Muscle of arm (tissue), 12 donors: ENCODE results near the gene CNGA1. TPM values are rescaled to one million over a fixed set of nuclear protein-coding genes. Genes with fewer than 3 reads are reported as not detected.
"Not testable (repeated sequence)": the region's sequence is repeated elsewhere in the genome, so short reads cannot be mapped to it uniquely, and the experiment has no call there.

Experiments
- DNase-seq: peaks from one replicate; pipeline ENCODE4 v3.0.0-alpha.2; 2013
- polyA plus RNA-seq, 12 donors: library from polyadenylated mRNA; unstranded; fragments of 120-200 nt; gene quantifications; one replicate each; pipeline ENCODE4 v1.2.1, GENCODE V29; 2013; ENCODE audit not compliant: insufficient read length in 12 of 12

CNGA1 gene
- polyA plus RNA-seq, 12 donors = 0.37 to 2.1 (median 0.94) TPM; not detected in 3

DNA sequence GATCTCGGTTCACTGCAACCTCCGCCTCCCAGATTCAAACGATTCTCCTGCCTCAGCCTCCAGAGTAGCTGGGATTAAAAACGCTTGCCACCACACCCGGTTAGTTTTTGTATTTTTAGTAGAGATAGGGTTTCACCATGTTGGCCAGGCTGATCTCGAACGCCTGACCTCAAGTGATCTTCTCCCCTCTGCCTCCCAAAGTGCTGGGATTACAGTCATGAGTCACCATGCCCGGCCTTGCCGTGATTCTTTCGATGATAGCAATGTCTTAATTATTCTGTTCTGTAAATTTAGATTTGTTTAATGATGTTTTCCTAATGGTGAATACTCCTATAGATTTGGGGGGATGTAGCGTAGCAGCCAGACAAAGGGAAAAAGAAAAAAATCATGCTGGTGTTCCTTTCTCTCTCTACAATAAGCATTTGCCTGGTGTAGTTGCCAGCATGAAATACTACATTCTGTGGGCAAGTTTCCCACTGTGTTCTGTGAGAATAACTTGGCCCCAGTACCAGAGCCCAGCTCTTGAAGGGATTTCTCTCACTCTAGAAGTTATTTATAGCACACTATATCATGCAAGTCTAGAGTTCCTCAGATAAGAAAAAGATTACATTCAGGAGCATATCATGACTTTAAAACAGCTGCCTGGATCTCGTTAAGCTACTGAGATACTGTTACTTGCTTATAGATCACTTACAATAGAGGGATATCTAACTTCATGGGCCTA lies 15.5 kb upstream of the CNGA1 start:
- DNase-seq = no peak

DNA sequence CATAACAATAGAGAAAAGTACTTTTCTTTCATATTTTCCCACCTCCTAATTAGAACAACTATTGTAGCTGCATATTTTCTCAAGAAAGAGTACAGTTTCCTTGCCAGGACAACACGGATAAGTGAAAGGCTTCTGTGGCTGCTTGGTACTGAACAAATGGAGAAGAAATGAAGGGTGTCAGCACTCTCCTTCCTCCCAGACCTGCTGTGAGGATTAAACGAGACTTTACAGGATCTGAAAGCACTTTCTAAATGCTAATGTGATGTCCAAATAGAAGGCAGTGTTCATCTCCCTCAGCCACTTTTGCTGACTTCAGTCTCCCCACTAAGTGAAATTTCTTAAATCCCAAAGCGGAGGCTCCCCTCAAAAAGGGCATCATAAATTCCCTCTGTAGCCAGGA lies 14.0 kb upstream of the CNGA1 start:
- no peak for DNase-seq

DNA sequence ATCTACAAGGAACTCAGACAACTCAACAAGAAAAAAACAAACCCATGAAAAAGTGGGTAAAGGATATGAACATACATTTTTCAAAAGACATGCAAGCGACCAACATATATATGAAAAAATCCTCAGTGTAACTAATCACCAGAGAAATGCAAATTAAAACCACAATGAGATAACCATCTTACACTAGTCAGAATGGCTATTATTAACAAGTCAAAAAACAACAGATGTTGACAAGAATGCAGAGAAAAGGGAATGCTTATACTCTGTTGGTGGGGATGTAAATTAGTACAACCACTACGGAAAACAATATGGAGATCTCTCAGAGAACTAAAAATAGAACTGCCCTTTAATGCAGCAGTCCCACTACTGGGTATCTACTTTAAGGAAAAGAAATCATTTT lies 12.2 kb upstream of the CNGA1 start:
- DNase-seq = no peak

DNA sequence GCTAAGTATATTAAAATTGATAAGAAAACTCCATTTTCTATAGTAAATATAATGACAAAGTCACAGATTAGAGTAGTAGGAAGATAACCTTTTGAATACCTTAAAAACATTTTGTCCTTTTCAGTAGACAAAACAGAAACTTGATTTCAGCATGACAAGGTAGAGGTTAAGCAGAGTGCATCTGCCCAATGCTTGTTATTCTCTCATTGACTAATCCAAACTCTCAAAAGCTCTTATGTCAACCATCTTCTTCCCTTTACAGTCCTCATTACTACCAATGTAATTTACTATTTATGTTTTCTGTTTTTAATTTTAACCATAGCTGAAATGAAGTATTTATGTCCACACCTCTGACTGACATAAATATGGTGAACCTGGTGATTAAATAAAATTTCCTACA lies 11.2 kb upstream of the CNGA1 start:
- DNase-seq = no peak

DNA sequence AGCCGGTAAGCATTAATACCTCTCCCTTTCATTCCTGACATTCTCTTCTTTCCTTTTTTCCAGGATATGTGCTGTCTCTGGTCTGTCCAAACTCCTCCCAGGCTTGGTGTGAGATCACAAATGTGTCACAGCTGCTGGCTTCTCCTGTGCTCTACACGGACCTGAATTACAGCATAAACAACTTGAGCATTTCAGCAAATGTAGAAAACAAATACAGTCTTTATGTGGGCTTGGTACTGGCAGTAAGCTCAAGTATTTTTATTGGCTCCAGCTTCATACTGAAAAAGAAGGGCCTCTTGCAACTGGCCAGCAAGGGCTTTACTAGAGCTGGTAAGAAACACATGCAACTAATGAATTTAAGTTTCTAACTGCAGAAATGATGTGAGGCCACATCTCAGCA lies 8.5 kb upstream of the CNGA1 start:
- DNase-seq = no peak

DNA sequence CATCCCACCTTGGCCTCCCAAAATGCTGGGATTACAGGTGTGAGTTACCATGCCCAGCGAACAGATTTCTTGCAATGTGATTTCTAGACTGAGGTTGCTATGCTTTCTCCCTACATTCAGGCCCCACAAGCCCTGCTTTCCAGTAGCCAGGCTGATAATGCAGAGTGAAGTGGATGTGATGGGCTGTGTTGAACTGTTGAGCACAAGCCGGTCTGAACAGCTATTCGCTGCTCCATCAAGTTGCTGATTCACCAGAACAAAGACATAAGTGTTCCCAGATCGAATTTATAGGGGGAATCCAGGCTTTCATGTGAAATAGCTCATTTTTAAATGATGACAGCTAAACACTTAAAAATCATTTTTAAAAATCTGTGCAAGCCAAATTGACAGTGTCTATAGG lies 8.0 kb upstream of the CNGA1 start:
- DNase-seq = no peak

DNA sequence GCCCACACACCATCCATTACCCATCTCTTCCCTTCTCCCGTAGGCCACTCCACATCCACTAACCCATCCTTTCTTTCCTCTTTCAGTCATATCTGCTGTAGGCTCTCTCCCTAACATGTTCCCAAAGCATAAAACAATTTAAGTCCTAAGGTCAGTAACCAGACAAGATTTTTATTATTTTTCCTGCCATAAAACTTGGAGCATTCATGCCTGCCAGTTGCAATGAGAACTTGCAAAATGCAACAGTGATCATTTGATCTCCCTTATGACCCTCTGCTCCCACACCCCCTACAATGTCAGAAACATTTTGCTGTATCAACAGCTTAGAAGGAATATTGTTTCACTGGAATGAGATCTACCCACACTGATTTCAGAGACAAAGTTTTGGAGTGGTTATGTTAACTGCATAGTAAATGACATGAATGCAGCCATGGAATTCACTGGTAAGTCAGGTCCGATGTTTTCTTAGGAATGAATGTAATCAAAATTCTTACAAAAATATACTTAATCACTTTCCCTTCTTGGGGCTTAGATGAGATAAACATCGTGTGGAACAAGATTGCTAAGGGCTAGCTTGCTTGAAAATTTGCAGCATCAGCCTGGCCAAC lies 5.8 kb upstream of the CNGA1 start:
- no peak for DNase-seq

DNA sequence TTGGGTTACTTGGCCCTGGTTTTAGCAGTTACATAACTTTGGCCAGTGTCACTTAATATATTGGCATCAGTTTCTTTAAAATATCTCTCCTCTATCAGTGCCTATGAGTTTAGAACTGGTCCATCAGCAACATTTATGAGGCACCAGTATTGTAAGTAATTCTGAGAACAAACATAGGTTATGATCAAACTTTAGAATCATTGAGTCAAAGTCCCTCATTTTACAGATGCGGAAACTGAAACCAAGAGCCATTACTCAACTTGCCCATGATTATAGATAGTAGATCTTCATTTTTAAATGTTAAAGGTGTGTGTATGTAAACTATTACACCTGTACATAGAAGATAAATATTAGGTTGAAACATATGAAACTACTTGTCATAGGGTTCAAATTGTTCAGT lies 4.6 kb upstream of the CNGA1 start:
- DNase-seq = no peak

DNA sequence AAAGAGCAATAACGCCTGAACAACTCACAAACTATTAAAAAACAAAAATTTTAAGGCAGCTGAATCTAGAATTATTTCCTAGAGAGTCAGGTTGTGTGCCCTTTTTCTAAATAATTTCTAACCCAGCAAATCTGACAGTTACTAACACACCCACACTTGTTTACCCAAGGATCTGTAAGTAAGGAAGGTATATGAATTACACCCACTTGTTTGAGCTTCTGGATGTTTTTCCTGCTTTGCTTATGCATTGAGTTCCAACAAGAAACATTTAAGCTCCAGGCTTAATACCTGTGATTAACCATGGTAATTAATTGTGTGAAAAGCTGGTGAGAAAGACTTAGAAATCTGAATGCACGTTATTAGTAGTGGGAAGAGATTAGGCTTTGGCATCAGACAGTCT lies 1.6 kb upstream of the CNGA1 start:
- no peak for DNase-seq

DNA sequence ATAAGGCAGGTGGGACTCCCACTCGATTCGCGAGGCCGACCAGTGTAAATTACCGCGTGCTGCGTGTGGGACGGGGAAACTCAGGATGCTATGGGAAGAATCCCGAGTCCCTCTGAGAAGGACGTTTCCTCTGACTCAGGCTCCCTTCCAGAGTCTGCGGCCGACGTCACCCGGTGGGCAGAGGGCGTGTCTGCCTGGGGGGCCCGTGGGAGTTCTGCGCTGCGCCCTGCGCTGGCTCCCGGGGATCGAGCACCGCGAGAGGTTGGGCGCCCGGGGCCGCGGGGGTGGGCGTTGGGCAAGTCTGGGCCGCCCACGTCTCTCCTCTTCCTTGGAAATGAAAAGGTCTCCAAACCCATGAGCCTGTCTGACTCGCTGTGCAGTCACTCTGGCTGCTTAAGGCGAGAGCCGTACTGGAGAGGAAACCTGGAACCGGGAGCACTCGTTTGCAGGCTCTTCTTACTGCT lies 659 bp upstream of the CNGA1 start:
- no peak for DNase-seq

DNA sequence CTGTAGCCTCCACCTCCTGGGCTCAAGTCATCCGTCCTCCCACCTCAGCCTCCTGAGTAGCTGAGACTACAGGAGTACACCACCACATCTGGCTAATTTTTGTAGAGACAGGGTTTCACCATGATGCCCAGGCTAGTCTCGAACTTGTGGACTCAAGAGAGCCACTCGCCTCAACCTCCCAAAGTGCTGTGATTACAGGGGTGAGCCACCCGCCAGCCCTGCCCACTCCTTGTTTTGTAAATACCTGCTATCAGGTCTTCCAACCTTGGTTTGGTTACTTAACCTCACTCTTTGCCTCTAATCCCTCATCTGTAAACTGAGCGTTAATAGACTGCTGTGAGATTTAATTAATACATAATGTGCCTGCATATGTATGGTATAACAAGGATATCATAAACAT lies 803 bp downstream of the CNGA1 start:
- DNase-seq = no peak

DNA sequence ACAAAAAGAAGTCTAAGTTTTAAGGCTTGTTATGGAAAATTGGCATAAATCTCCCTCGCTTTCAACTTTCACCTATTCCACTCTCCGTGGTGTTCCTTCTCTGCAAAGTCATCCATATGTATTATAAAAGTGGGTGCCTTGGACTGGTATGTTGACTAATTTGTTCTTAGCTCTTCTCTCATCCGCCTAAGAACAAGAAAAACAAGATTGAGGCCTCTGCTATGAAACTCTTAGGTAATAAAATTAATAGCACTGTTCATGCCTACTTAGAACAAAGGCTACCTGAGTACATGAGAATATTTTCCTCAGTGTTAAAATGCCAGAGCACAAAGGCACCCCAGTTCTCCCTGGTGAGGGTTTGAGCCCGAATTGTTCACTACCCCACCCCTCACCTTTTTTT lies 1.3 kb downstream of the CNGA1 start:
- DNase-seq = no peak

DNA sequence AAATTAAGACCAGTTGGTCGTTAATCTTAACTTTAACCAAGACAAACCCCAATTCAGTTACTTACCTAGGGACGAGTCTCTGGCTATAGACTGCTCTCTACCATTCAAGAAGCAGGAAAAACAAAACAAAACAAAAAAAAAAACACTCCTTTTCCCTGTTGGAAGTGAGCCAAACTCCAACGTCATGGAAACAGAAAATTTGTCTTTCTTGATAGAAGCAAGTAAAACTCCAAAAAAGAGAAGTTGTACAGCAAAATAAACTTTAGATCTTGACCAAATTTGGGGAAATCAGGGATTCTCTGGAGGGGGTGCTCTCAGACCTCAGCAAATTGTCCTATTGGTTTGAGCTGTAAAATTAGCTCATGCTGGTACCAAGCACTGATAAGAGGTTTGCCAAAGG lies 3.7 kb downstream of the CNGA1 start:
- no peak for DNase-seq

DNA sequence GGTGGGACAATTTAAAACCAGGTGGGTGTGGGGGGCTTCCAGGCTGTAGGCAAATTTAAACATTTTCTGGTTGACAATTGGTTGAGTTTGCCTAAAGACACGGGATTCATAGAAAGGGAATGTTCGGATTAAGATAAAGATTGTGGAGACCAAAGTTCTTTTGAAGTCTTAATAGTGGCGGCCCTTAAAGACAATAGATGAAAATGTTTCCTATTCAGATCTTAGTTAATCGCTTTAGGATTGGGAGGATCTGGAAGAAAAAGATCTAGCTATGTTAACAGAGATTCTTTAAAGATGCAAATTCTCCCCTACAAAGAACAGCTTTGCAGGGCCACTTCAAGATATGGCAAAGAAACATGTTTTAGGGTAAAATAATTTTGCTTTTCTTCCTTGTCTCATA lies 4.8 kb downstream of the CNGA1 start:
- no peak for DNase-seq

DNA sequence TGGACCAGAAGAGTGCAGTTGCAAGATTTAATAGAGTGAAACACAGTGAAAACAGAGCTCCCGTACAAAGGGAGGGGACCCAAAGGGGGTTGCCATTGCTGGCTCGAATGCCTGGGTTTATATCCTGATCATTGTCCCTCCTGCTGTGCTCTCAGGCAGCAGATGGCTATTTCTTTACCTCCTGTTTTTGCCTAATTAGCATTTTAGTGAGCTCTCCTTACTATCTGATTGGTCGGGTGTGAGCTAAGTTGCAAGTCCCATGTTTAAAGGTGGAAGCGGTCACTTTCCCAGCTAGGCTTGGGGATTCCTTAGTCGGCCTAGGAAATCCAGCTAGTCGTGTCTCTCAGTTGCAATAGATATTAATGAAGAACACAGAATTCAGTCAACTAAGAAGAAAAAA lies 5.6 kb downstream of the CNGA1 start:
- DNase-seq = not testable (repeated sequence)

DNA sequence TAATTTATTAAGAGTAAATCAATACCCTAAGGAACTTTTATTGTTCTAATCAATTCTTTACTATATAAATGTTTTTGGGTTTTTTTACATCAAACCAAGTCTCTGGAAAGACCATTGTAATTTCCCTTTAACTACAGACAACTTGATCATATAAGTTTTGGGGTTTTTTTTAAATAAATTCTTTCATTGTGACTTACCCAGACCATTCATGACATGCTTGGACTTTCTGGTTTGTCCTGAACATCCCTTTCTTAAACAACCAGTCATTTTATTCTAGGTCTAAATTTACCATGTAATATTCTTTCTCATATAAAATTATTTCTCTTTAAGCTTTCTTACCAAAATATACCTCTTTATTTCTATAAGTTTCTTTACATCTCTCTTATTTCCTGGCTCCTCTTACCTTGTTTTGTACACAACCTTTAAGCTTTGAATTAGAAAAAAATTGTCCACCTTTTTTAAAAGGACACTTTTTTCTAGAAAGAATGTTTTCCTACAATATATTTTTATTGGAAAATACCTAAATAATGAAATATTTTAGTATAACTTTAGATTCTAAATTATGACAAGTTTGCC lies 8.4 kb downstream of the CNGA1 start:
- DNase-seq = no peak

DNA sequence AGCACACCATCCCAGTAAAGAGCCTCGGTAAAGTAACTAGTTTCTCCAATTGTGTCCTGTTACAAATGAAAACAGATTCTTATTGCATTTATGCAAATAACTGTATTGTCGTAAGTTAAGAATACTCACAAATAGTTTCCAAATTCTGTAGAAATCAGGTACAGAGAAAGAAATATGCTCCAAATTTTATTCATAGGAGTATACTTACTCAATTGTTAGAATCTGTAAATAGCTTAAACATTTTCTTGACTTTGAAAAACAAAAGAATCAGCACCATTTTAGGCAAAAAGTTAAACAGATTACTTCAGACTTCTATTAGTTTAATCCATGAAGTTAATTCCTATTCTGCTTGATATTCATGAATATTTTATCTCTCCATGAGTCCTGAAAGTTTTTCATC lies 10.7 kb downstream of the CNGA1 start:
- no peak for DNase-seq

DNA sequence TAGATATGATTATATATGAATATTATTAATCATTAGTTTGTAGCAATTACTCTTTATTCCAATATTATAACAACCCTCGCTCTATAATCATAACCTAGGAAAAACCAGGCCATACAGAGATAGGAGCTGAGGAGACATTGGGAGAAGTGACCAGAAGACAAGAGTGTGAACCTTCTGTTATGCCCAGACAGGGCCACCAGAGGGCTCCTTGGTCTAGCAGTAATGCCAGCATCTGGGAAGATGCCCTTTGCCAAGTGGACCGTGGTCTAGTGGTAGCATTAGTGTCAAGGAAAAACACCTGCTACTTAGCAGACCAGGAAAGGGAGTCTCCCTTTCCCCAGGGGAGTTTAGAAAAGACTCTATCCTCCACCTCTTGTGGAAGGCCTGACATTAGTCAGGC lies 12.9 kb downstream of the CNGA1 start:
- not testable (repeated sequence) for DNase-seq

DNA sequence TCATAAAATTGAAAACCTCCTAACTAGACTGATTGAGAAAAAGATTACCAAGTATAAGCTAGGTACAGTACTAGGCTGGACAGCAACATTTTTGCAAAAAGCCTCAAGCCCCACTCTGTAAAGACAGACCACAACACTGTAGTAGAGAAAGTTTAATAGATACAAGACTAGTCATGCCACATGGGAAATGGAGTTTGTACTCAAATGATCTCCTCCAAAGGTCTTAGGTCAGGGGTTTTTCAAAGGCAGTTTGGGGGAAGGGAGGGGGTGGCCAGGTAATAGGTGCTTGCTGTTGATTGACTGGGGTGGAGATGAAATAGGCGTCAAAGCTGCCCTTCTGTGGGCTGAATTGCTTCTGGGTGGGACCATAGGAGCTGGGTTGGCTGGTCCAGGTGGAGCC lies 14.2 kb downstream of the CNGA1 start:
- DNase-seq = no peak

DNA sequence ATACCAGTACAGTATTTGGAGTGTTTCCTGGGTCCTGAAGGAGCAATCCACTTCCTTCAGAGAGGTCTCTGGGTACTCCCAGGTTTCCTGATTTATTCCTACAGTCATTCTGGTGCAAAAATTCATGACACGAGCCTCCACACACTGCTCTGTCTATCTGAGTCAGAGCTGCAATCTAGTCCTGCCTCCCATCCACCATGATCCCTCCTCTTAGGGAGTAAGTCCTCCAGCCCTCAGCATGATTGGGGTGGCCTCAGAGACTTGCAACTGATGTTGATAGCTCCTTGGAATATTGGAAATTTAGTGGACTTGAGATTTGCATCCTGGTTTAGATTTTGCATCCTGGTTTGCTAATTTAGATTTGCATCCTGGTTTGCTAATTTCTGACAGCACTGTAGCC lies 20.5 kb downstream of the CNGA1 start:
- no peak for DNase-seq

DNA sequence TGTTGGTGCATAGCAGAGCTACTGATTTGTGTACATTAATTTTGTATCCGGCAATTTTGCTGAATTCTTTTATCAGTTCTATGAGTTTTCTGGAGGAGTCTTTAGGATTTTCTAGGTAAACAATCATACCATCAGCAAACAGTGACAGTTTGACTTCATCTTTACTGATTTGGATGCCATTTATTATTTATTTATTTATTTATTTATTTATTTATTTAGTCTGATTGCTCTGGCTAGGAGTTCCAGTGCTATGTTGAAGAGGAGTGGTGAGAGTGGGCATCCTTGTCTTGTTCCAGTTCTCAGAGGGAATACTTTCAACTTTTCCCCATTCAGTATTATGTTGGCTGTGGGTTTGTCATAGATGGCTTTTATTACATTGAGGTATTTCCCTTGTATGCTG lies 24.0 kb downstream of the CNGA1 start:
- DNase-seq = not testable (repeated sequence)

DNA sequence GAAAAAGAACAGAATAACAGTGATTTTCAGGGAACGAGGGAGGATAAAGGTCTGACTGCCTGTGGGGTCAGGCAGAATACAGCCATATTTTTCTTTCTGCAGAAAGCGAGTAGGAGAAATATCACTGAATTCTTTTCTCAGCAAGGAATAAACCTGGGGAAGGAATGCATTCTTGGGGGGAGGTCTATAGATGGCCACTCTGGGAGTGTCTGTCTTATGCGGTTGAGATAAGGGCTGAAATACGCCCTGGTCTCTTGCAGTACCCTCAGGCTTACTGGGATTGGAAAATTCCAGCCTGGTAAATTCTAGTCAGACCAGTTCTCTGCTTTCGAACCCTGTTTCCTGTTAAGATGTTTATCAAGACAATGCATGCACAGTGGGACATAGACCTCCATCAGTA lies 26.3 kb downstream of the CNGA1 start:
- no peak for DNase-seq

DNA sequence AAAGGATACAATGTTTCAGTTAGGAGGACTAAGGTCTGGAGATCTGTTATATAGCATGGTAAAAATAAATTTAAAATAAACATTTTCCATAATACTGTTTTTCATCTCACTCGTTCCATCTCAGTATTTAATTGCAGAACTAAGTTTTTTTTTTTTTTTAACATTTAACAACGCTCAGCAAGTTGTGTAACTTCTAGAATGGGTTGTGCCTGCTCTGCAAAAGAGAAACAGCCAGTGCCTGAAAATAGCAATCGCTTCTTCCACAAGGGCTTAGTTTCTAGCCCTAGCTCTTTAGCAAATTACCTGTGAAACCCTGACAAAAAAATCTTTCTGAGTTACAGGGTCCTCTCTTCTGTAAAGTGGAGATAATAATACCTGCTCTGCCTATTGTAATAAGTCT lies 41.9 kb downstream of the CNGA1 start:
- no peak for DNase-seq

DNA sequence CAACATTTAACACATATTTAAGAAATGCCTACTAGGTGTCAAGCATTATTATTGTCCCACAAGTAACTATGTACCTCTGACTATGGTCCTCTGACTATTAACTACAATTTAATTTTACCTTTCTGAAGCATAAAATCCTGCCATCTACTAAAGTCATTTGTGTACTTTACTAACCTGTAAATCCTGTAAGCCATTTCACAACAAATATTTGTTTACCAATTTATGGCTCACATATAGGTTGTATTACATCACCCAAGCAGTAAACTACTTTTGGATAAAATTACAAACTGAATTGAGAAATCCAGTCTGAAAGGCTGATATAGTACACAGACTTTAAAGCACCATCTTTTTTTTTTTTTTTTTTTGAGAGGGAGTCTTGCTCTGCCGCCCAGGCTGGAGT lies 43.8 kb downstream of the CNGA1 start:
- no peak for DNase-seq
